ENCODE results near the gene ERC2.
A peak's percentile ranks its signal among the peaks of the same experiment; 100 is the strongest.

The ERC2 gene

DNA sequence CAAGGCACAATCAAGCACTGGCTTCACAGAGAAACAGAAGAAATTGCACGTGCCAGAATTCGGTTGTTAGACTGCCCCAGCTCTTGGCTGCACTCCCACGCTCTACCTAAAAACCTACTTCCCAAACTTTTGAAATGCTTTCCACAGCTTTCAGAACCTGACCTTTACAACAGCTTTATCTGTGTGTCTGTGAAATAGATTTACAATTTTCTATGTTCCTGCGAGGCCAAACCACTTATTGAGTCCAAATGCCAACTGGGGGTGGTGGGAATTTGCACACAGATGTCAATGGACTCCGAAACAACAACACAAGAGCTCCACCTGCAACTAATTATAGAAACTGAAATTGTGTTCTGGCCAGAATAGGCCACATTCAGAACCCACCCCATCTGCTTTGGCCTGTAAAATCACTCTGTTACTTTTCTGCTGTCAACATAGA is 44.6 kb downstream of the ERC2 start:
- H3K27ac Mint-ChIP-seq: peak overlapping the region; percentile 23 to 48 (median 34)

DNA sequence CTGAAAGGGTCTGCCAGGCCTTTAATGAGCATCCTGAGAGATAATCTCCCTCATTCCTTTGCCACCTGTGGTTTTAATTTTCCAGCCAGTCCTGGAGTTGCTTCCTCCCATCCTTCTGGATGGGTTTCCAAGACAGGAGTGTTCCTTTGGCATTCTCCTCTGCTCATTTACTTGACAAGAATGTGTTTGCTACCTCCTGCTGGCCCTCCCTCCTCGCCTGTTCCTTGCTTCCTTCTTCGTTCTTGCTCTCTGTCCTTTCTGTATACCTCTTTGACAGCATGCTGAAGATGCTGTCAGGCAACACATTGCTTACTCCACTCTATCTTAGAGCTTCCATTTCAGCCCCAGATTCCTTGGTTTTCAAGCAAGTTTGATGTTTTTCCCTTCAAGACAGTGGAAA is 46.0 kb downstream of the ERC2 start:
- Mint-ChIP-seq H3K4me1 (peaks cover 20% of the 10 kb centered on the region), H3K4me3 (no peak overlapping the region), H3K9me3 (peaks cover 3% of the 10 kb centered on the region), H3K27me3 (ENCODE audit: low read depth) (peaks cover 7% of the 10 kb centered on the region), H3K36me3 (ENCODE audit: low read depth) (no peaks in the 10 kb centered on the region), H3K27ac (no peak overlapping the region)
- TF ChIP-seq, protein P1, sequence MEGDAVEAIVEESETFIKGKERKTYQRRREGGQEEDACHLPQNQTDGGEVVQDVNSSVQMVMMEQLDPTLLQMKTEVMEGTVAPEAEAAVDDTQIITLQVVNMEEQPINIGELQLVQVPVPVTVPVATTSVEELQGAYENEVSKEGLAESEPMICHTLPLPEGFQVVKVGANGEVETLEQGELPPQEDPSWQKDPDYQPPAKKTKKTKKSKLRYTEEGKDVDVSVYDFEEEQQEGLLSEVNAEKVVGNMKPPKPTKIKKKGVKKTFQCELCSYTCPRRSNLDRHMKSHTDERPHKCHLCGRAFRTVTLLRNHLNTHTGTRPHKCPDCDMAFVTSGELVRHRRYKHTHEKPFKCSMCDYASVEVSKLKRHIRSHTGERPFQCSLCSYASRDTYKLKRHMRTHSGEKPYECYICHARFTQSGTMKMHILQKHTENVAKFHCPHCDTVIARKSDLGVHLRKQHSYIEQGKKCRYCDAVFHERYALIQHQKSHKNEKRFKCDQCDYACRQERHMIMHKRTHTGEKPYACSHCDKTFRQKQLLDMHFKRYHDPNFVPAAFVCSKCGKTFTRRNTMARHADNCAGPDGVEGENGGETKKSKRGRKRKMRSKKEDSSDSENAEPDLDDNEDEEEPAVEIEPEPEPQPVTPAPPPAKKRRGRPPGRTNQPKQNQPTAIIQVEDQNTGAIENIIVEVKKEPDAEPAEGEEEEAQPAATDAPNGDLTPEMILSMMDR (IDR thresholded peaks at IDR 0.05; ENCODE audit: unreplicated experiment in 3 of 3): no peak

More for the DNA sequence above, 44.6 kb downstream of the ERC2 start:
- peaks cover 3% of the 10 kb centered on the region for H3K9me3 Mint-ChIP-seq
- TF ChIP-seq, protein P1 (IDR thresholded peaks at IDR 0.05; ENCODE audit: unreplicated experiment in 3 of 3): no peak
- H3K27me3 Mint-ChIP-seq (ENCODE audit: low read depth): peaks cover 7% of the 10 kb centered on the region
- H3K4me3 Mint-ChIP-seq: no peak overlapping the region
- H3K4me1 Mint-ChIP-seq: peaks cover 18% of the 10 kb centered on the region
- no peaks in the 10 kb centered on the region for H3K36me3 Mint-ChIP-seq (ENCODE audit: low read depth)

DNA sequence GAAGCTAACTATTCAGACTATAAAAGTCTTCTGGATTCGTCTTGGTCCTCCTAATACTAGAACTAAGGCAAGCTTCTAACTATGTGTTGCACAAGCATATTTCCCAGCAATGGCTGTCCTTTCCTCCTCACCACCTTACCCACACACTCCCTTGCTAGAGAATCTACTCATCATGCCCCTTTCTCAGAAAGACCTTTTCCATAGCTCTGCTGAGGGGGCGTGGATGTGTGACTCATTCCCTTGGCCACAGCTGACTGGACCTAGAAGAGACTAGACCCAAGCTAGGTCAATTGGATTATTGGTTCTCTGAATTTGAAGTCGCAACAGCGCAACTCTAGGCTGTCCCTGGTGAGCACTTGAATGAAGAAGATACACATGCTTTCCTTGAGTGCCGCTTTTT is 47.1 kb downstream of the ERC2 start:
- H3K4me3 Mint-ChIP-seq: no peak overlapping the region
- TF ChIP-seq, protein P1 (IDR thresholded peaks at IDR 0.05; ENCODE audit: unreplicated experiment in 3 of 3): no peak
- no peaks in the 10 kb centered on the region for H3K36me3 Mint-ChIP-seq (ENCODE audit: low read depth)
- H3K4me1 Mint-ChIP-seq: peaks cover 26% of the 10 kb centered on the region
- H3K27me3 Mint-ChIP-seq (ENCODE audit: low read depth): peaks cover 7% of the 10 kb centered on the region
- peaks cover 3% of the 10 kb centered on the region for H3K9me3 Mint-ChIP-seq
- H3K27ac Mint-ChIP-seq: no peak overlapping the region

DNA sequence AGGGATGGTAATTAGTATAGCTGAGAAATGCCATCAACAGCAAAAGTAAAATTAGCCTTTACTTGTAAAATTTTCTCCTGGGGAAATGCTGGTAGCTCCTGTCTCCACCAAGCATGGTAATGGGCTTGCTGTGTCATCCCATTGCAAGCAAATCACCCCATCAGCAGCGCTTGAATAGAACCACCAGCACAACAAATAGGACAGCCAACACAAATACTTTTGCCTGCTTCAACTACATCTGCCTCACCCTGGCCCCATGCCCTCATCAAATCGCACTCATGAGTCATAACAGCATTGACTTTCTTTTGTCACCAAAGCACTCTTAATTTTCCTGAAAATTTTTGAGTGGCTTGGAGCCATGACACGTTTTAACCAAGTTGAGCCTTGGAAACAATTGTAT is 52.6 kb downstream of the ERC2 start:
- H3K4me1 Mint-ChIP-seq: peaks cover 7% of the 10 kb centered on the region
- H3K27ac Mint-ChIP-seq: no peak overlapping the region
- no peaks in the 10 kb centered on the region for H3K36me3 Mint-ChIP-seq (ENCODE audit: low read depth)
- TF ChIP-seq, protein P1 (IDR thresholded peaks at IDR 0.05; ENCODE audit: unreplicated experiment in 3 of 3): no peak
- H3K9me3 Mint-ChIP-seq: no peaks in the 10 kb centered on the region
- no peak overlapping the region for H3K4me3 Mint-ChIP-seq
- peaks cover 4% of the 10 kb centered on the region for H3K27me3 Mint-ChIP-seq (ENCODE audit: low read depth)

DNA sequence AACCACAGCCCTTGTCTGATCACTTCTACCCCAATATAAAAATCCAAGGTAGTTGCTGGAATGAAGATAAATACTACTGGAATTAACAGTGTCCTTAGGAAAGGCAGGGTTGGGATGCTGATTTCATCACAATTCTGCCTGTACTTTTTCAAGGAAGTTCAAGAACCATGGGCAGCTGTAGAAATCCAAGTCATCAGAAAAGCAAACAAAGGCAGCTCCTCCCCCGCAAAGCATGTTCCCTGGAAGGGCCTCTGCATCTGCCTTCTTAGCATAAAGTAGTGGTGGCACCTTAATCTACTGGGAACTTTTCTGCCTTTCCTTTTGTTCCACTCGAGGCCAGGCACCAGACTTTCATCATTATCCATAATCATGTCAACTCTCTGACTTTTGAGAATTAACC is 54.4 kb downstream of the ERC2 start:
- TF ChIP-seq, protein P1 (IDR thresholded peaks at IDR 0.05; ENCODE audit: unreplicated experiment in 3 of 3): no peak

DNA sequence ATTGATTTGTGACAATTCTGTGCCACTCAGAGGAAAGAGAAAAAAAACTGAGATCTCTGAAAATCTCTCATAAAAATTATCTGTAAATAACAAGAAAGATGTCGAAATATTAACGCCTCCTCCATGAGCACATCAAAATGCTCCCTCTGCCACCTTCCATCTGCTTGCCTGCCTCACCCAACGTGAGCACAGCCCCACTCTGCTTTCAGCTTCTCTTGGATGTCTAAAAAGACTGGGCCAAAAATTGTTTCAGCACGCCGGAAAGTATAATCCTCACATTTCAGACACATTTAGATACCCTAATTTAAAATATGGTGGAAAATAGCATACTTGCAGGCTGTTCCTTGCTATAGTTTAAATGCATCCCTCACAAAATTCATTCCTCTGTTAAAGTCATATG is 57.1 kb downstream of the ERC2 start:
- TF ChIP-seq, protein P1 (IDR thresholded peaks at IDR 0.05; ENCODE audit: unreplicated experiment in 3 of 3): no peak
- peaks cover 9% of the 10 kb centered on the region for H3K27me3 Mint-ChIP-seq (ENCODE audit: low read depth)
- H3K27ac Mint-ChIP-seq: no peak overlapping the region
- no peaks in the 10 kb centered on the region for H3K9me3 Mint-ChIP-seq
- H3K36me3 Mint-ChIP-seq (ENCODE audit: low read depth): no peaks in the 10 kb centered on the region
- H3K4me1 Mint-ChIP-seq: no peaks in the 10 kb centered on the region
- no peak overlapping the region for H3K4me3 Mint-ChIP-seq

More for the DNA sequence above, 54.4 kb downstream of the ERC2 start:
- Mint-ChIP-seq H3K27me3 (ENCODE audit: low read depth) (peaks cover 3% of the 10 kb centered on the region), H3K4me1 (peaks cover 7% of the 10 kb centered on the region), H3K4me3 (no peak overlapping the region), H3K9me3 (no peaks in the 10 kb centered on the region), H3K36me3 (ENCODE audit: low read depth) (no peaks in the 10 kb centered on the region), H3K27ac (peak overlapping the region in 1 of 3 experiments; percentile 81)
